D341Med (cell line): Measurements from ENCODE around the gene NMBR.
"Not testable (repeated sequence)": the region's sequence is repeated elsewhere in the genome, so short reads cannot be mapped to it uniquely, and the experiment has no call there.

Experiments used
- DNase-seq: peaks from one replicate; pipeline ENCODE4 v3.0.0; 2012; ENCODE audit warnings: low spot score

NMBR gene

DNA sequence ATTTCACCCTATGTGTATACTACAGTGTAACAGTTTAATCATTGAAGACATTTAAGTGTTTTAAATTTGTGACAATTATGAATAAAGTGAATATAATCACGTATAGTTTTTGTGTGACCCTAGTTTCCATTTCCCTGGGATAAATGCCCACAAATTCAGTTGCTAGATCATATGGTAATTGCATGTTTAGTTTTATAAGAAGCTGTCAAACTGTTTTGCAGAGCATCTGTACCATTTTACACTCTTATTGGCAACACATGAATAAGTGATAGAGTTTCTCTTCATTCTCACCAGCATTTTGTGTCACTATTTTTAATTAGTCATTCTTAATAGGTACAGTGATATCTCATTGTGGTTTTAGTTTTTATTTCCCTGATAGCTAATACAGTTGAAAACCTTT, 7.4 kb upstream of the NMBR start:
- DNase-seq, result no peak

DNA sequence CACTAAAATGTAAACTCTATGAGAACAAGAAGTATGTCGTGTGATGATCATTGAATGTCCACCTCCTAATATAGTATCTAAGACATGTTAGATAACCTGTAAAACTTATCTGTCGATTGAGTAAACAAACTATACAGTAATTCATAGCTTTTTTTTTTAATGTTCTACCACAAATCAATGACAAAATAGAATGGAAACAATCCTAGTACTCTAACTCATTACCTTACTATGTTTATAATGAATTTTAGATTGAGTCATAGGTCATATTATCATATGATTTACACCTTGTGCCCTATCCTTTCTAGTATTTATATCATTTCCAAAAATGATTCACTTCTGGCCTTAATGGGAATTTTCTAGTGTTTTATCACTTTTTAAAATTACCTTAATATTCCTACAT, 6.3 kb upstream of the NMBR start:
- no peak for DNase-seq

DNA sequence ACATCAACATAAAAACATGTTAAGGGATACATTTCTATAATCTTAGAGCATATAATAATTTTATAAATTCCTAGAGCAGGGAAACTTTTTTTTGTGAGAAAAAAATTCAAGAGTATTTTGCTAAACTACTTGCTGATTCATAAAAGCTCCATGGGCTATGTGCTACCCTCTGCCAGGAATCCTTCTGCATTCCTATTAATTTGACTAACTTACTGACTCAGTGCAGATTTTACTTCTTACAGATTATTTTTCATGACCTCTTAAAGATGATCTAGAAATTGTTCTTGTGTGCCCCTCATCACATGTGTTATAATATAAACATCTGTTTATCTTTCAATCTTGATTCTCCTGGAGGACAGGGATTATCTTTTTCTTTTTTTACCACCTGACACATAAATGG, 5.8 kb upstream of the NMBR start:
- DNase-seq, result no peak

DNA sequence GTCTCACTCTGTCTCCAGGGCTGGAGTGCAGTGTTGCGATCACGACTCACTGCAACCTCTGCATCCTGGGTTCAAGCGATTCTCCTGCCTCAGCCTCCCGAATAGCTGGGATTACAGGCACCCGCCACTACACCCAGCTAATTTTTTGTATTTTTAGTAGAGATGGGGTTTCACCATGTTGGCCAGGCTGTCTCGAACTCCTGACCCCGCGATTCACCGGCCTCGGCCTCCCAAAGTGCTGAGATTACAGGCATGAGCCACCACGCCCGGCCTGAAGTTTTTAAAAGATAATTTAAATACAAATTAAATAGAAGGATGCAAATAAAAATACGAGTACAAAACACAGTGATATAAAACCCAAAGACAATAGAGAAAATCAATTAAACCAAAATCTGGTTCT, 5.4 kb downstream of the NMBR start:
- DNase-seq, result not testable (repeated sequence)

DNA sequence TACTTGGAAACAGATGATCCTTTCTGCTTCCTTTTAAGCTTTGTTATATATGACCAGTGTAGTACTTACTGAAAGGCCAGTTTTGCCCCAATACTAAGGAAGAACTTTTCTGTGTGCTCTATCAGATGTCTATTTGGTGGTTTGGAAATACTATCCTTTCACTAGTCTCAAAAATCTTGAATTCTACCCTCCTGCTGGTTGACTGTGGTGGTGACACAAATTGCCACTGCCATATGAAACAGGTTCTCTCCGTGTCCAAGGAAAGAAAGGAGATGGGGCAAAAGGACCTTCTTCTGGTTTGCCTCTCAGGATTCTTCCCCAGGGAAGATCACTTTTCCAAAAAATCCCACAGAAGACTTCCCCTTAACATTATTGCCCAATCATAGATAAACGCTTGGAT, 8.0 kb downstream of the NMBR start:
- no peak for DNase-seq

DNA sequence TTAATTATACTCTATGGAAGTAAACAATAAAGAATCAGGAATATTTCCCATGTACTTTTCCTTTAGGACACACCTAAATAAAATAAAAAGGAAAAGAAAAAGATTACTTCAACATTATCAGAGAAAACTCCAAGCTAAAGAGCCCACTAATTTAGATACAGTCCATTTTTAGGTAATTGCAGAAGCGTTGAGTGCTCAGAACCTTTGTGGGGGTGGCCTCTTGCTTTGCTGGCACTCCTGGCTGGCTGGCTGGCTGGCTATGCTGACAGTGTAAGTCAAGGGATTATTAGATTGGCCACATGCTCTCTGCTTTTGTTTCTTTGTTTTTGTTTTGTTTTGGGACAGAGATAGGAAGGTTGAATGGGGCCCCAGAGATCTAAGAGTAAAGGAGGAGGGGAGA, 14.3 kb downstream of the NMBR start, which contains the start of gene GJE1:
TSS of gene GJE1 (plus strand) at position 301 of the 400 bp plus-strand sequence. CDS start 234 bp downstream, outside the sequence.
- peak; percentile 24 for DNase-seq

DNA sequence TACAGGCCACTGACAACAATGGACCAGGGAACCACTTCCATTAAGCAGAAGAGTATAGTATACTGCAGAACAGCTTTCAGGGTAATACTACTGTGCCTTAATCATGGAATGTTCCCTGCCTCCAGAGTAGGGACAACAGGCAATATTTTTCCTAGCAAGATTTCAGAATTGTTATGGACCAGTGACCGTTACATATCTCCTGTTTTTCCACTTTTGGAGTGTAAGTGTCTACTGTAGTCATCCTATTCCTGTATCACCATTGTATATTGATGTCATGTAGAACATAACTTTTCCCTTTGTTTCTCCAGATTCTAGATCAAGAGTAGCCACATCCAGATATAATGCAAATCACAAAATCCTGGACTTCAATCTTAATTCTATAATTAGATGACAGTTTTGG, 16.1 kb downstream of the NMBR start:
- no peak for DNase-seq

DNA sequence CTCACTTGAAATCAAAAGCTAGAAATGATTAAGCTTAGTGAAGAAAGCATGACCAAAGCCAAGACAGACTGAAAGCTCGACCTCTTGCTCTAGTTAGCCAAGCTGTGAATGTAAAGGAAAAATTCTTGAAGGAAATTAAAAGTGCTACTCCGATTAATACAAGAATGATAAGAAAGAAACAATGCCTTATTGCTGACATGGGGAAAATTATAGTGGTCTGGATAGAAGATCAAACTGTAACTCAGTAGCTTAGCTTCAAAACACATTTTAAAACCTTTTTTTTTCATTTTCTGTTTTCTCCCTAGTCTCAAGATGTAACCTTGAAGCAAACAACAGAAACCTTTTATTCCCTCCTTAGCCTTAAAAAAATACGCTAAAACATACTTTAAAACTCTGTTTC, 25.6 kb downstream of the NMBR start:
- no peak for DNase-seq

DNA sequence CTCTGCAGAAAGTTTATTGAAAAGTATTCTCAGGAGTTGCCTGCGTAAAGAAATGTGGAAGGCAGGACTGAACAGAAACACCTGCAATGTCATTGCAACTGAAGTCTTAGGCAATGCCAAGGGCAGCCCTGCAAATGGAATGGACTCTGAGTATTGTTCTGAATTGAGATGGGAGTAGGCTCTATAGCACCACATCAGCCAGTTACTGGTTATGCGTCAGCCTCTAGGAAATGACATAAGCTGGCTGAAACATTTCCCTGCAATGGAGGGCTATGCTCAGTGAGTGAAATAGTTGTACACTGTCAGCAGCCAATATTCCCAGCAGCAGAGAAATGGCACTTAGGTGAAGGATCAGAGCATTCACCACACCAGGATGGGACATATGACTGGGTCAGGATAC, 28.0 kb downstream of the NMBR start:
- no peak for DNase-seq

DNA sequence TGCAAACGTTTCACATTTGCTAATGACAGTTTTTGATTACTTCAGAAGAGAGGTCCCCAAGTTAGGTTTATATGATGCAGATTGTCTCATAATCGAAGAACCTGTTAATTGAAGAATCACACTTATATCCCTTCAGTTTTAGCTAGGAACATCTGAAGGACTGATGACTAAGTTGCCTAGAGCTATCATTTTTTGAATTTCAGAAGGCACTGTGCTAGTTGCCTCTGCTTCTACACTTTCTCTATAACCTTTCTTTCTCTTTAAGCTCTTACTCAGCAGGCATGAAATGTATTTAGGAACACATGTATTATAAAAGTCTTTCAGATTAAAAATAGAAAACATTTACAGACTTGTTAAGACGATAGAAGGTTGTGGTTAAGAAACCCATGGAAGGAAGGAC, 28.6 kb downstream of the NMBR start:
- DNase-seq, result no peak

DNA sequence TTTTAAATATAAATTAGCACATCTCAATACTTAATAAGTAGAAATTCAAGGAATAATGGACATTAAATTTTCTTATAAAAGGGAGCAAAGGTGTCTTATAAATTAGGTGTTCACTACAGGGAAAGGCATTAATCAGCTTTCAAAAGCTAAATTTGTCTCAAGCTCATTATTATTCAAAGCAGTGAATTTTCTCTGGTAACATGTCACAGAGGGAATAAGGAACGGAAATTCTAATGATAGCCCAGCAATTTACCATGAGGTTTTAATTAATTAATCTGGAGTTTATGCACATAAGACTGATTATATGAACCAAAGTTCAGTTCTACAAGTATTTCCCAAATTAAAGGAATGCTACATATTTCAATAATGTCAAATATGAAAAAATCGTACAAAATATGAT, 29.6 kb downstream of the NMBR start:
- no peak for DNase-seq

DNA sequence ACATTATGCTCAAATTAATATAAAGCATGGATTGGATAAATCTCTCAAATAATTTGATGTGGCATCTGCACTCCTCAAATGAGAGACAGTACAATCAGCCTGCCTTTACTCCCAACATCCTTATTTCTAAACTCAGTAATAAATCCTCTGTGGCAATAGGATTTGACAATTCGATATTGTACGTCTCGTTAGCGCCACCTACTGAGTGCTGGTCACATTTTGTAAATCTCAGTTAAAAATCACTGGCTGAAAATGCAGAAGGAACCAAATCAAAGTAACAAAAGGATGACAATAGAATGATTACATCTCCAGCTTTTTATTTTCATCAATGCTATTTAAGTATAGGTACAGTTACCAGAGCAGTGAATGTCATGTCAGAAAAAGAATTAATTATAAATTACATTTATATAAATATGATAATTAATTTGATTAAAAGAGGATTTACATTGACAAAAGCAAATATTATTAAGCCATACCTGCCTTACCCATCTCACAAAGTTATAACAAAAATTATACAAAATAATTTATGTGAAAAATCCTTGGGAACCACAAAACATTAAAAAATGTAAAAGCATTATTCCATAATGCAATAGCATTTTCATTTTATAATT, 34.4 kb downstream of the NMBR start:
- DNase-seq, result peak; percentile 55

DNA sequence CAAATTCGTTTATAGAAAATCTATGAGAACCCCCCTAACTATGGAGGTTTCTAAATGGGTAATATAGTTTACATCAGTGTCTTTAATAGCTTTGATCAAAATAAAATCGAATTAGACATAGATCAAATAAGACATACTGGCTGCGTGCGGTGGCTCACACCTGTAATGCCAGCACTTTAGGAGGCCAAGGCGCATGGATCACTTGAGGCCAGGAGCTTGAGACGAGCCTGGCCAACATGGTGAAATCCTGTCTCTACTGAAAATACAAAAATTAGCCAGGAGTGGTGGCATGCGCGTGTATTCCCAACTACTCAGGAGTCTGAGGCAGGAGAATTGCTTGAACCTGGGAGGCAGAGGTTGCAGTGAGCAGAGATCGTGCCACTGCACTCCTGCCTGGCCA, 36.1 kb downstream of the NMBR start:
- not testable (repeated sequence) for DNase-seq

DNA sequence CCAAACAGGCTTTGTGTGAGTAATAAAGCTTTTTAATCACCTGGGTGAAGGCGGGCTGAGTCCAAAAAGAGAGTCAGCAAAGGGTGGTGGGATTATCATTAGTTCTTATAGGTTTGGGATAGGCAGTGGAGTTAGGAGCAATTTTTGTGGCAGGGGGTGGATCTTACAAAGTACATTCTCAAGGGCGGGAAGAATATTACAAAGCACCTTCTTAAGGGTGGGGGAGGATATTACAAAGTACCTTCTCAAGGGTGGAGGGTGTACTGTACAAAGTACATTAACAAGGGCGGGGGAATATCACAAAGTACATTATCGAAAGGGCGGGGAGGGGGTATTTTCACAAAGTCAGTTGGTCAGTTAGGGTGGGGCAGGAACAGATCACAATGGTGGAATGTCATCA, 42.1 kb downstream of the NMBR start:
- DNase-seq, result not testable (repeated sequence)

DNA sequence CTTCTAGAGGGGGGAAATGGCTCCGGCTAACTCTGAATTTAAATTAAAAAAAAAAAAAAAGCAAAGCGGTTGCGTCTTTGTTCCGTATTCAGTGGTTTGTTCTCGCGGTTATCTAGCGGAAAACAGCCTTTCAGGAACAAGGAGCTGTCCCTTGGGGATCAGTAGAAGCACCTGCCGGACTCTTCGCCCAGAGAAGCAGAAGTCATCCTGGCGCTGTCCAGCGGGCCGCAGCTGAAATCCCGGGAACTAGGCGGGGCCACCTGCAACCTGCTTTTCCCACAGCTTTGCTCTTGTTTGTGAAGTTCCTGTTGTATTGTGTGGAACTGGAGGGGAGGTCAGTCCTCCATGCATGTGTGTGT, 58.1 kb downstream of the NMBR start:
- peak; percentile 37 for DNase-seq

DNA sequence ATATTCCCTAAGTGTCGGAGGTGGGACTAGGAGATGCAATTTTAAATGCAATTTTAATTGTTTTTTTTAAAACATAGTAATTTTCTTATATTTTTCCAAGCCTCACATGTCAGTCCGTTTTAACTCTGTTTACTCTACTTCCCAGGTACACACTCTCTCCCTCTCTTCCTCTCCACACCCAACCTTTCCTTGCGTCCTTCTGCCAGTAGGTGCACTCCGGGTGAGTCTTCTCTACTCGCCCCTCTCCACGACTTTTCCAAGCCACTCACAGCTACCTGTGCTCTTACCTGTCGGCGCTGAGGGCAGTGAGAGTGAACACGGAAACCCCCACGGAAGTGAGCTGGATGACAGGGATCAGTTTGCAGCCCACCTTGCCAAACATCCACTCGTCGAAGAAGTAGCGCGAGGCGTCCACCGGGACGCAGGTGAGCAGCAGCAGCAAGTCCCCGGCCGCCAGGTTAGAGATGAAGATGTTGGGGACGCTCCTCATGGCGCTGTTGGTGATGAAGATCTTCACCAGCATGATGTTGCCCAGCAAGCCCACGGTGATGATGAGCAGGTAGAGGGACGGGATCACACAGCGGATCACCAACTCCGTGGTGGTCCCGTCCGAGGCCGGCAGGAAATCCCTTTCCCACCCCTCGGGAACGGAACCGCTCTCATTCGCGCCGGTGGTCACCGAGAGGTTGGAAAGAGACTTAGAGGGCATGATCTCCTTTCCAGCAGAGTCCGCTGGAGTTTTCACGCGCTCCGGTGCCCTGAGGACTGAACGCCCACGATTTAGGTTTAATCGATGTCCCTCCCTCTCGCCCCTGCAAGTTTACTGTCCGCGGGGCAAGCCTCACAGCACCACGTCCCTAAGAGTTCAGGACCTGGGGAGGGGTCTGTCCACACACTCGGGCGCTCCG, 58.7 kb downstream of the NMBR start:
- DNase-seq, result no peak

DNA sequence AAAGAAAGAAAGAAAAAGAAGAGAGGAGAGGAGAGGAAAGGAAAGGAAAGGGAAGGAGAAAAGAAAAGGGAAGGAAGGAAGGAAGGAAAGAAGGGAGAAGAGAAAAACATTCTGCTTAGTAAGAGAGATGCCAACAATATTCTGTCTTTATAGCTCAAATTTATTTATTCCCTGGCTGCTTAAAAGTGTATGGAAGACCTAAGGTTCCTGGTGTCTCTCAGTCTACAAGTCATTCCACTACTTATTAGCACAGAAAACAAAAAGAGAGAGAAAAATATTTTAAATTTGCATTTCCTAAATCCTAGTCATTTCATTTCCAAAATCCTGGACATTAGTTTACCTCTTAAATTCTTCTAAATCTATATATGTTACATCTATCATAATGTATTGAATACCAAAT, 67.8 kb downstream of the NMBR start:
- DNase-seq, result no peak

DNA sequence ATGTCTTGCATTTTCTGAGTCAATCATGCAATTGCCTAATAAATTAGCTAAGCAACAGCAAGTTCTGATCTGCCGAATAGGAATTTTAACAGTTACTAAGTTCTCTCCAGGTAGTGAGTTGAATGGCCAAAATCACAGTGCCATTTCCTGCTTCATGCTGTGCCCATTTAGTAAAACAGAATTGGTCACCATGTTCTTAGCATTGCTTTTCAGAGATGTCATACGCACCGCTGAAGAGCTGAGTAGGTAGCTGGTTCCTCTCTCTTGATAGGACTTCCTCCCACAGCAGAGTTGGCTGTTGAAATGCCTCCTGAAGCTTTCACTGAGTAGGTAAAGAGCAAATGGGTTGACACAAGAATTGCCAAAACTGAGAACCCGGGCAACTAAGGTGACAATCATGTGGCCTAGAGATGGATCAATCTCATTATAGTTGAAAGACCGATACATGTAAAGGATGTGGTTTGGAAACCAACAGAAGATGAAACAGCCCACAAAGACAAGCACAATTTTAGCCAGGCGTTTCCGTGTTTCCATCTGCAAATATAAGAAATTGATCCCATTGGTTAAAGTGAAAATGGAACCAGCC, 71.3 kb downstream of the NMBR start:
- no peak for DNase-seq

DNA sequence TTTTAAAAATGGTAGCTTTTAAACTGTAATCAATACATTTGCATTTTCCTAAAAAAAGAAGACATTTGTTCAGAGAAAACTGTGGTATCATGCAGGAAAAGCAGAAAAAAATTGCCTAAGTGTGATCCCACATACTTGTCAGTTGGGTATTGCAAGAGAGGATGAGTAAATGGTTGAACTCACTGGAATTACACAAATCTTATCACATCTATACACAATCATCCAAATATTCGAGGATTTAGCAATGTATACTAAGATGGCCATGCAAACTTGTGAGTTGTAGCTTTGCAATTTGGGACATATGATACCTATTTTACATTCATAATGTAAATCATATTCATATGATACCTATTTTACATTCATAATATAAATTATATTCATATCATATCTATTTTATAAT, 72.4 kb downstream of the NMBR start:
- DNase-seq, result no peak

DNA sequence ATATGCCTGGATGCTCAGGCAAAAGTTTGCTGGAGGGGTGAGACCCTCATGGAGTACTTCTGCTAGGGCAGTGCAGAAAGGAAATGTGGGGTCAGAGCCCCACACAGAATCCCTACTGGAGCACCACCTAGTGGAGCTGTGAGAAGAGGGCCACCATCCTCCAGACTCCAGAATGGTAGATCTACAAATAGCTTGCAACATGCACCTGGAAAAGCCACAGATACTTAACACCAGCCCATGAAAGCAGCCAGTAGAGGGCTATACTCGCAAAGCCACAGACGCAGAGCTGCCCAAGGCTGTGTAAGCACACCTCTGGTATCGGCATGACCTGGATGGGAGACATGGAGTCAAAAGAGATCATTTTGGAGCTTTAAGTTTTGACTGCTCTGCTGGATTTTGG, 74.9 kb downstream of the NMBR start:
- no peak for DNase-seq

DNA sequence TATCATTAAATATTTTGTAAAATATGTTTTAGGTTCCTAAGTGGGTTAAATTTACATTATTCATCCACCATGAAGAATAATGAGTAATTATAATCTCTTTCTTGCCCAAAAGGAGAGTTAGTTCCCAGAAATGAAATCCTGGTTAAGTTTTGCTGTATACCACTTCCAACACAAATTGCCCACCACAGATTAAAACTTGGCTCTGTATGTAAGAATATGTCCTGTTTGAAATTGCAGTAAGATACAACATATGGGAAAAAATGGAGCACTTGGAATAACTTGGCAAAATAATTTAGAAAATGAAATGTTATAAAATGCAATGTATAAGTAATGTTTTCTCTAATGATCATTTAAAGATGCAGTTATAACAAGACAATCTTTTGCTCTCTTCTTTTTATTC, 78.5 kb downstream of the NMBR start:
- no peak for DNase-seq

DNA sequence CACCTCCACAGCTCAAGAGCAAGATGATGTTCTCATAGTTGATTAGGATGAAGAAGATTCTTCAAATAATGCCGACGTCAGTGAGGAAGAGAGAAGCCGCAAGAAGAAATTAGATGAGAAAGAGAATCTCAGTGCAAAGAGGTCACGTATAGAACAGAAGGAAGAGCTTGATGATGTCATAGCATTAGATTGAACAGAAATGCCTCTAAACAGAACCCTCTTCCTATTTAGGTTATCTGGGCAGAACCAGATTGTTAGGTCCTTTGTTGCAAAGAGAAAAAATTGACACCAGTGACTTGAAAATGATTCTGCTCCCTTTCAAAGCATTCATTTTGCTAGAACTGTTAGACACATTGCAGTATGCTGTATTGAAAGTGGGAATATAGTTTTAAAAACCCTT, 84.1 kb downstream of the NMBR start:
- DNase-seq, result not testable (repeated sequence)

DNA sequence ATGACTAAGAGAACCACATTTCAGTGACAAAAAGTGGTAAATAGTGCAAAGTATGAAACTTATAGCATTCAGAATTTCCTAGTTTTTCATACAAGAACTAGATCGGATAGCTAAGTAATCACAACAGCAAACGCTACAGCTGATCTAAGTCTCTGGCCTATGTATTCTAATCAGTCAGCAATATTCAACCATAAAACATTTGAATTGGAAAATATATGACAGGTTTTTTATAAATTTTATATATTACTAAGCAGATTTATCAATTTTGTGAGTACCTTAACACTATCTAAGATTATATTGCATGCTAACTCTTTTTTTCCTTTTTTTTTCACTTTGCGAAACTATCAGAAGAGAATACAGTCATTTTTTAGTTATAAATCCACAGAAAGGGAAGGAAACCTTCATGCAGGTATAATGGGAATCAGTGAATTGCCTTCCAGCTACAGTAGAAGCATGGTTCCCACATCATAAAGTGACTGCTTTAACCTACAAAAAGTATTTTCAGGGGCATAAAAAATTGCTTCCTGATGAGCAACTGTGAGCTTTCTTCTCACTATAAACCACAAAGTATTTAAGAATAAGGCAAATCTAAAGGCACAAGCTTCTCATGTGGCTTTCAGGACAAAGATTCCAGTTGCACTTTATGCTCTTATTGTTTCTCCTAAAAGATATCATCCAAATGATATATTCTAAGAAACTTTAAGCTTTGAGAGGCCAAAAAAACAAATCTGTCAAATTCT, 88.2 kb downstream of the NMBR start:
- no peak for DNase-seq
